ENCODE results near the gene DCAF11.

GRCh38 chr14:24066496-24067132 lies 48.0 kb upstream of the DCAF11 start:
- TF ChIP-seq KDM1A (CRISPR knock-in tag; IDR thresholded peaks at IDR 0.05), result no peak
- TF ChIP-seq EZH2 (conservative IDR thresholded peaks at IDR 0.05; ENCODE audit: low read depth, low read length), result peak; percentile 37; the same call in 1 of the 2 replicates
- TF ChIP-seq, protein P1, sequence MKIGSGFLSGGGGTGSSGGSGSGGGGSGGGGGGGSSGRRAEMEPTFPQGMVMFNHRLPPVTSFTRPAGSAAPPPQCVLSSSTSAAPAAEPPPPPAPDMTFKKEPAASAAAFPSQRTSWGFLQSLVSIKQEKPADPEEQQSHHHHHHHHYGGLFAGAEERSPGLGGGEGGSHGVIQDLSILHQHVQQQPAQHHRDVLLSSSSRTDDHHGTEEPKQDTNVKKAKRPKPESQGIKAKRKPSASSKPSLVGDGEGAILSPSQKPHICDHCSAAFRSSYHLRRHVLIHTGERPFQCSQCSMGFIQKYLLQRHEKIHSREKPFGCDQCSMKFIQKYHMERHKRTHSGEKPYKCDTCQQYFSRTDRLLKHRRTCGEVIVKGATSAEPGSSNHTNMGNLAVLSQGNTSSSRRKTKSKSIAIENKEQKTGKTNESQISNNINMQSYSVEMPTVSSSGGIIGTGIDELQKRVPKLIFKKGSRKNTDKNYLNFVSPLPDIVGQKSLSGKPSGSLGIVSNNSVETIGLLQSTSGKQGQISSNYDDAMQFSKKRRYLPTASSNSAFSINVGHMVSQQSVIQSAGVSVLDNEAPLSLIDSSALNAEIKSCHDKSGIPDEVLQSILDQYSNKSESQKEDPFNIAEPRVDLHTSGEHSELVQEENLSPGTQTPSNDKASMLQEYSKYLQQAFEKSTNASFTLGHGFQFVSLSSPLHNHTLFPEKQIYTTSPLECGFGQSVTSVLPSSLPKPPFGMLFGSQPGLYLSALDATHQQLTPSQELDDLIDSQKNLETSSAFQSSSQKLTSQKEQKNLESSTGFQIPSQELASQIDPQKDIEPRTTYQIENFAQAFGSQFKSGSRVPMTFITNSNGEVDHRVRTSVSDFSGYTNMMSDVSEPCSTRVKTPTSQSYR (CRISPR knock-in tag; IDR thresholded peaks at IDR 0.05; ENCODE audit: borderline replicate concordance), result no peak
- no peak for TF ChIP-seq PPARG (CRISPR knock-in tag; conservative IDR thresholded peaks at IDR 0.05)
- TF ChIP-seq ZNF569 (CRISPR knock-in tag; IDR thresholded peaks at IDR 0.05; ENCODE audit: borderline replicate concordance), result no peak
- TF ChIP-seq, protein P2, sequence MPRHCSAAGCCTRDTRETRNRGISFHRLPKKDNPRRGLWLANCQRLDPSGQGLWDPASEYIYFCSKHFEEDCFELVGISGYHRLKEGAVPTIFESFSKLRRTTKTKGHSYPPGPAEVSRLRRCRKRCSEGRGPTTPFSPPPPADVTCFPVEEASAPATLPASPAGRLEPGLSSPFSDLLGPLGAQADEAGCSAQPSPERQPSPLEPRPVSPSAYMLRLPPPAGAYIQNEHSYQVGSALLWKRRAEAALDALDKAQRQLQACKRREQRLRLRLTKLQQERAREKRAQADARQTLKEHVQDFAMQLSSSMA (CRISPR knock-in tag; IDR thresholded peaks at IDR 0.05), result no peak
